Endothelial cell of umbilical vein (primary cell): ENCODE results near the gene VEGFA. TPM values are rescaled to one million over a fixed set of nuclear protein-coding genes. Genes with fewer than 3 reads are reported as not detected.

ENCODE experiments used
- BruUV-seq: library from RNA; stranded (reverse); fragments of 400-500 nt; replicated peaks from 2 replicates; lab custom pipeline; 2021; lab: Mats Ljungman, UMichigan
- CTCF ChIA-PET: fragments of 300-600, 350-600 bp; sonication (Branson Sonifier 250); formaldehyde crosslinking; loops from one replicate; lab custom pipeline; 2021; ENCODE audit warnings: antibody characterized with exemption, inconsistent platforms; lab: Charles Lee
- POLR2A ChIA-PET: fragments of 300-600, 350-600 bp; sonication (Branson Sonifier 250); formaldehyde crosslinking; loops from one replicate; lab custom pipeline; 2021; ENCODE audit warnings: antibody characterized with exemption, inconsistent platforms; lab: Charles Lee
- DNase-seq: peaks from one replicate; pipeline ENCODE4 v3.0.0-alpha.2; 2011; ENCODE audit warnings: low read depth, low spot score
- FAIRE-seq: peaks from 2 replicates; lab custom pipeline; 2011; peaks lifted over from hg19 to GRCh38; lab: Jason Lieb, UNC
- H2AFZ ChIP-seq: 2 replicates; pipeline ENCODE4 v1.6.0; 2012; ENCODE audit warnings: low read depth, low read length, control low read depth, inconsistent platforms
- H3K27ac ChIP-seq: 2 replicates; pipeline ENCODE4 v1.5.1; 2011; ENCODE audit warnings: low read depth, mild to moderate bottlenecking, control low read depth, low read length, moderate library complexity; ENCODE audit not compliant: insufficient read depth
- H3K27me3 ChIP-seq, 2 experiments: 2 replicates each; pipeline versions ENCODE4 v1.6.0 to v1.6.1; 2011; ENCODE audit warnings: low read length in 2 of 2, mixed read lengths in 1 of 2; ENCODE audit not compliant: control insufficient read depth in 2 of 2, insufficient read depth in 2 of 2
- H3K36me3 ChIP-seq, 2 experiments: 2 replicates in 1 of 2; 3 replicates in 1 of 2; pipeline ENCODE4 v1.5.1; 2011; ENCODE audit warnings: low read length in 2 of 2, mild to moderate bottlenecking in 1 of 2, moderate library complexity in 1 of 2; ENCODE audit not compliant: control insufficient read depth in 2 of 2, insufficient read depth in 2 of 2; ENCODE audit errors: extremely low read depth in 1 of 2
- H3K4me1 ChIP-seq: 3 replicates; pipeline ENCODE4 v1.5.1; 2011; ENCODE audit warnings: mild to moderate bottlenecking, low read length; ENCODE audit not compliant: control insufficient read depth, insufficient read depth; ENCODE audit errors: extremely low read depth
- H3K4me2 ChIP-seq: 2 replicates; pipeline ENCODE4 v1.6.1; 2011; ENCODE audit warnings: low read length, control low read depth, mixed read lengths; ENCODE audit not compliant: insufficient read depth
- H3K4me3 ChIP-seq, 3 experiments: fragments of 200-600 bp in 1 of 3; sonication (generic), shearing (Covaris generic) in 1 of 3; replicated peaks in 1 of 3; 2 replicates each; pipeline ENCODE4 v1.5.1; 2011 to 2016; ENCODE audit warnings: control low read depth in 3 of 3, low read length in 3 of 3, mild to moderate bottlenecking in 2 of 3, inconsistent platforms in 1 of 3, low read depth in 1 of 3, moderate library complexity in 1 of 3; ENCODE audit not compliant: insufficient read depth in 1 of 3
- H3K79me2 ChIP-seq: 2 replicates; pipeline ENCODE4 v1.6.0; 2012; ENCODE audit warnings: low read length, inconsistent platforms; ENCODE audit not compliant: control insufficient read depth, insufficient read depth
- H3K9ac ChIP-seq: replicated peaks from 2 replicates; pipeline ENCODE3; 2011; ENCODE audit warnings: low read length, control low read depth; ENCODE audit not compliant: insufficient read depth; ENCODE audit errors: extremely low read depth
- H3K9me1 ChIP-seq: replicated peaks from 3 replicates; pipeline ENCODE4 v1.6.0; 2011; ENCODE audit warnings: mild to moderate bottlenecking, low read length; ENCODE audit not compliant: control insufficient read depth, insufficient read depth; ENCODE audit errors: extremely low read depth
- H3K9me3 ChIP-seq: replicated peaks from 2 replicates; pipeline ENCODE4 v1.5.1; 2012; ENCODE audit warnings: low read length, inconsistent platforms; ENCODE audit not compliant: control insufficient read depth, insufficient read depth
- H4K20me1 ChIP-seq: replicated peaks from 2 replicates; pipeline ENCODE3; 2011; ENCODE audit warnings: mild to moderate bottlenecking, low read length; ENCODE audit not compliant: control insufficient read depth, insufficient read depth; ENCODE audit errors: extremely low read depth
- EZH2 ChIP-seq: IDR thresholded peaks from 2 replicates; pipeline ENCODE4 v1.6.1; 2012; ENCODE audit warnings: borderline replicate concordance, low read depth, mild to moderate bottlenecking, moderate library complexity, low read length, inconsistent platforms; ENCODE audit not compliant: severe bottlenecking
- FOS ChIP-seq: IDR thresholded peaks from 2 replicates; pipeline ENCODE4 v1.6.1; 2011; ENCODE audit warnings: mild to moderate bottlenecking, low read length, moderate library complexity, borderline replicate concordance; ENCODE audit not compliant: insufficient read depth
- GATA2 ChIP-seq: IDR thresholded peaks from 2 replicates; pipeline ENCODE4 v1.7.0; 2011; ENCODE audit warnings: low read depth, mild to moderate bottlenecking, moderate library complexity, mixed read lengths, low read length; ENCODE audit not compliant: insufficient read length, insufficient read depth
- JUN ChIP-seq: IDR thresholded peaks from 2 replicates; pipeline ENCODE4 v1.6.1; 2011; ENCODE audit warnings: borderline replicate concordance, low read depth; ENCODE audit not compliant: insufficient read length, insufficient read depth
- MYC ChIP-seq: IDR thresholded peaks from one replicate; pipeline ENCODE4 v1.6.1; 2011; ENCODE audit warnings: mild to moderate bottlenecking, low read depth, low read length
- POLR2A ChIP-seq: IDR thresholded peaks from 2 replicates; pipeline ENCODE4 v1.6.1; 2012; ENCODE audit warnings: low read depth, mild to moderate bottlenecking, control low read depth, low read length
- POLR2AphosphoS5 ChIP-seq: IDR thresholded peaks from 2 replicates; pipeline ENCODE4 v1.6.1; 2012; ENCODE audit warnings: low read depth, mild to moderate bottlenecking, control low read depth, low read length, moderate library complexity; ENCODE audit not compliant: insufficient read depth
- dilution Hi-C: fragments of 300-500 bp; cut with MboI; formaldehyde crosslinking; loops from one replicate; pipeline ENCODE4 v1.15.0; 2019; ENCODE audit warnings: low sequenced_read_pairs; ENCODE audit not compliant: extremely low pct_ligation_motif_present
- intact Hi-C: fragments of 100-400 bp; cut with micrococcal nuclease; formaldehyde crosslinking; loops from one replicate; pipeline ENCODE4 v1.10.0; 2022
- polyA plus RNA-seq, 4 experiments: library from polyadenylated mRNA; depleted of rRNA in 3 of 4; stranded (reverse) in 3 of 4; unstranded in 1 of 4; fragments of >200 nt; gene quantifications; 2 replicates each; pipeline versions ENCODE4 v1.2.1 to v1.2.3, GENCODE V29; 2011 to 2012; ENCODE audit warnings: missing spikeins in 1 of 4
- total RNA-seq: library from RNA; stranded (reverse); gene quantifications from 2 replicates; pipeline ENCODE4 v1.2.3, GENCODE V29; 2021
- TF ChIP-seq, protein P1 (sequence below), 2 donors: IDR thresholded peaks; 1 replicate in 1 of 2; 2 replicates in 1 of 2; pipeline ENCODE4 v1.5.1; 2011; ENCODE audit warnings: low read length in 2 of 2, mild to moderate bottlenecking in 2 of 2, moderate library complexity in 2 of 2, control low read depth in 1 of 2, inconsistent platforms in 1 of 2, low read depth in 1 of 2; ENCODE audit not compliant: insufficient read depth in 1 of 2; ENCODE audit errors: extremely low read depth in 1 of 2
- TF ChIP-seq, protein P2 (sequence below): IDR thresholded peaks from 2 replicates; pipeline ENCODE4 v1.6.1; 2011; ENCODE audit not compliant: insufficient read depth, insufficient read length

VEGFA gene
- total and polyA plus RNA-seq, 2 donors (not counting 3 experiments of a cell fraction or from before 2014, with no cell fraction given) = 18.1 to 19.9 TPM

DNA sequence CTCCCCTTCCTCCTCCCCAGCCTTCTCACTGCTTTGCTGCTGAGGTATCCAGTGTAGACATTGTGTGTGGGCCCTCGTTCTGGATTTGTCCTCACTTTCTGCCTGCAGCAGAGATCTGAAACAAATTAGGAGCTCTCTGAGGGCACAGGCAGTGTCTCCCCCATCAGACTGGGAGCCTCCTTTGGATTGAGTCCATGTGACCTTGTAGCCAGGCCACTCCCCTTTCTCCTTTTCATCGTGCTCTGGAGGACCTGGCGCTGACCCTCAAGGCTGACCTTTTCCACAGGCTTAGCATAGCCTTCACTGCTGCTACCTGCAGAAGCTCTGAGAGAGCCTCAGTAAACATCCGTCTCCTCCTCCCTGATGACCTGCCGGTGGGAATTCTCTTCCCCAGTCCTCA, 26.2 kb downstream of the VEGFA start:
- Histone ChIP-seq H3K9me1 (no peaks in the 10 kb centered on the region), H3K9ac (no peak overlapping the region), H3K4me1 (no peaks in the 10 kb centered on the region), H3K9me3 (no peaks in the 10 kb centered on the region), H2AFZ (no peak overlapping the region), H3K4me2 (no peak overlapping the region), H3K4me3 (no peak overlapping the region), H3K36me3 (no peaks in the 10 kb centered on the region), H3K27ac (no peak overlapping the region), H4K20me1 (no peaks in the 10 kb centered on the region), H3K79me2 (no peaks in the 10 kb centered on the region), H3K27me3 (peaks cover 0 to 1% of the 10 kb centered on the region in 2 experiments)
- intact Hi-C loops = no loop called here
- TF ChIP-seq GATA2 = no peak
- TF ChIP-seq JUN = no peak
- ChIA-PET POLR2A (no interaction called here), CTCF (interaction anchor here (1.2 to 1.9 kb wide), 2 partner anchors 10 to 283 kb away, joined by 4 to 6 read pairs; no protein-coding TSS in a partner anchor)
- no peak for DNase-seq
- no TSS peak for BruUV-seq
- FAIRE-seq = no peak
- dilution Hi-C loops = no loop called here

DNA sequence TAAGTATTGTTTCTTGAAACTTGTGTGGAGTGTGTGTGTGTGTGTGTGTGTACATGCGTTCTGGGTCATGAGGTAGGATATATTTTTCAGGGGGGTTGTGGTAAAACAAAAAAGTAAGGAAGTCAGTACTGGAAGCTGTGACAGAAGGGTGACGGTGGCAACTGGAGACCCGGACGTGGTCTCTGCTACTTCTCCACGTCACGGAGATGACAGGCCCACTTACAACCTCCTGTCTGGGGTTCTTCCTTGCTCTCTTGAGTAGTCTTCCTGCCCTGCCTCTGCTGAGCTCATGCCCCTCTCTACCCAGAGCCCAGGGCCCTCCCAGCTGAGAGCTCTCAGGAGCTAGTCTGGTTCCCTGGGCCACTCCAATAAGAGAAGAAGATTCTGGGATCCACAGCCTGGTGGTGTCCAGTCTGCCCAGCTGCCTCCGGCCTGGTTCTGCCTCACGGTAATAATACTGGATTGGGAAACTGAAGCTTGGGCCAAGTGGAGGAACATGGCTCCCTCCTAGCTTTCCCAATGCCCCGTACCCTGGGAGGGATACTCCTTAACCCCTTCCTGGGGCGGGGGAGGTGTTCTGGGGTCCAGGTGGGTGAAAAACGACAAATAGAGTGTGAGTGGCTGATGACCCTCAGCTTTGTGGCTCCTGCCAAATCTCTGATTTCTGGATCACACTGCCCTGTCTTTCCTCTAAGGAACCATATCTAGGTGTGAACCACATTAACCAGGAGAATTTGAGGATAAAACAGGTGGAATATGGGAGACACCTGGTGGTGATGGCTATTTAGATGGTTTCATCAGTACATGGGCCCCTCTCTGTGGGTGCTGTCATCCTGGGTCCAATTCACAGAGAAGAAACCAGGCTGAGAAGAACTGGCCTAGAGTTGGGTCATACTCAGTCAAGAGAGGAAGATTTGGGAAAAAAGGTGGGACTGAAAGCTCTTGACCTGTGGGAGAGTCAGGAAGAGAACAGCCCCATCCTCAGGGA, 27.2 kb downstream of the VEGFA start:
- FAIRE-seq (no peak), DNase-seq (no peak)
- no peaks in the 10 kb centered on the region for H3K9me3 ChIP-seq
- no peaks in the 10 kb centered on the region for H4K20me1 ChIP-seq
- TF ChIP-seq, protein P1, sequence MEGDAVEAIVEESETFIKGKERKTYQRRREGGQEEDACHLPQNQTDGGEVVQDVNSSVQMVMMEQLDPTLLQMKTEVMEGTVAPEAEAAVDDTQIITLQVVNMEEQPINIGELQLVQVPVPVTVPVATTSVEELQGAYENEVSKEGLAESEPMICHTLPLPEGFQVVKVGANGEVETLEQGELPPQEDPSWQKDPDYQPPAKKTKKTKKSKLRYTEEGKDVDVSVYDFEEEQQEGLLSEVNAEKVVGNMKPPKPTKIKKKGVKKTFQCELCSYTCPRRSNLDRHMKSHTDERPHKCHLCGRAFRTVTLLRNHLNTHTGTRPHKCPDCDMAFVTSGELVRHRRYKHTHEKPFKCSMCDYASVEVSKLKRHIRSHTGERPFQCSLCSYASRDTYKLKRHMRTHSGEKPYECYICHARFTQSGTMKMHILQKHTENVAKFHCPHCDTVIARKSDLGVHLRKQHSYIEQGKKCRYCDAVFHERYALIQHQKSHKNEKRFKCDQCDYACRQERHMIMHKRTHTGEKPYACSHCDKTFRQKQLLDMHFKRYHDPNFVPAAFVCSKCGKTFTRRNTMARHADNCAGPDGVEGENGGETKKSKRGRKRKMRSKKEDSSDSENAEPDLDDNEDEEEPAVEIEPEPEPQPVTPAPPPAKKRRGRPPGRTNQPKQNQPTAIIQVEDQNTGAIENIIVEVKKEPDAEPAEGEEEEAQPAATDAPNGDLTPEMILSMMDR (IDR thresholded peaks at IDR 0.05; ENCODE audit: extremely low read depth in 1 of 2, insufficient read depth in 1 of 2, low read depth in 1 of 2, low read length in 2 of 2) = no peak
- TF ChIP-seq GATA2 (no peak), FOS (no peak), EZH2 (no peak), JUN (no peak), POLR2AphosphoS5 (no peak), MYC (no peak), POLR2A (no peak)
- TF ChIP-seq, protein P2, sequence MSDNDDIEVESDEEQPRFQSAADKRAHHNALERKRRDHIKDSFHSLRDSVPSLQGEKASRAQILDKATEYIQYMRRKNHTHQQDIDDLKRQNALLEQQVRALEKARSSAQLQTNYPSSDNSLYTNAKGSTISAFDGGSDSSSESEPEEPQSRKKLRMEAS = no peak
- no peak overlapping the region for H2AFZ ChIP-seq
- H3K9me1 ChIP-seq = no peaks in the 10 kb centered on the region
- H3K27me3 ChIP-seq = peaks cover 0 to 2% of the 10 kb centered on the region in 2 experiments
- H3K4me1 ChIP-seq = no peaks in the 10 kb centered on the region
- H3K9ac ChIP-seq = no peak overlapping the region
- intact Hi-C loops (no loop called here), dilution Hi-C loops (no loop called here)
- H3K4me3 ChIP-seq = no peak overlapping the region
- no TSS peak for BruUV-seq
- POLR2A ChIA-PET = no interaction called here
- H3K36me3 ChIP-seq = no peaks in the 10 kb centered on the region
- CTCF ChIA-PET = interaction anchor here (1.1 to 1.9 kb wide), 2 partner anchors 10 to 282 kb away, joined by 4 to 6 read pairs; no protein-coding TSS in a partner anchor
- no peaks in the 10 kb centered on the region for H3K79me2 ChIP-seq
- no peak overlapping the region for H3K4me2 ChIP-seq
- H3K27ac ChIP-seq = no peak overlapping the region
